ENCODE measurements around the gene FAM236B. TPM values are rescaled to one million over a fixed set of nuclear protein-coding genes. Genes with fewer than 3 reads are reported as not detected.
"Not testable (repeated sequence)": the region's sequence is repeated elsewhere in the genome, so short reads cannot be mapped to it uniquely, and the experiment has no call there.

FAM236B gene
- total RNA-seq (not detected), total RNA-seq (0 reads per million in 172 experiments)
- polyA plus RNA-seq (2013, experiment 1 of 2): not detected
- polyA plus RNA-seq (2013, experiment 2 of 2): not detected

GRCh38 chrX:72782560-72782959, at the start of gene FAM236B:
Gene FAM236B, minus strand, starts transcription at chrX:72782660. Its CDS starts 100 bp downstream, at chrX:72782560.
- DNase-seq; H3K9me3 ChIP-seq (ENCODE audit: control insufficient read depth in 1 of 2, insufficient read depth in 1 of 2, low read length in 2 of 2); H3K27ac Mint-ChIP-seq; H3K4me3 ChIP-seq (ENCODE audit: low read length); H3K4me1 Mint-ChIP-seq (ENCODE audit: low read depth); ATAC-seq (ENCODE audit: poor library complexity); H3K36me3 ChIP-seq (ENCODE audit: insufficient read depth, low read length); CTCF ChIA-PET; H3K27me3 ChIP-seq (ENCODE audit: control insufficient read depth in 1 of 2, insufficient read depth in 2 of 2, low read length in 2 of 2); H3K4me1 ChIP-seq (ENCODE audit: insufficient read depth, low read length); H3K4me3 Mint-ChIP-seq; H3K36me3 Mint-ChIP-seq (ENCODE audit: low read depth); intact Hi-C loops (cut with DNase I, micrococcal nuclease); H3K27me3 Mint-ChIP-seq; POLR2A ChIA-PET; H3K9me3 Mint-ChIP-seq; H3K27ac ChIP-seq (ENCODE audit: low read depth in 1 of 2, low read length in 2 of 2): not testable (repeated sequence)

- H3K4me1 ChIP-seq (ENCODE audit: insufficient read depth, low read length); H3K27ac ChIP-seq (ENCODE audit: low read depth in 1 of 2, low read length in 2 of 2); DNase-seq; H3K27me3 Mint-ChIP-seq; intact Hi-C loops (cut with DNase I, micrococcal nuclease); H3K27ac Mint-ChIP-seq; H3K9me3 ChIP-seq (ENCODE audit: control insufficient read depth in 1 of 2, insufficient read depth in 1 of 2, low read length in 2 of 2); H3K4me3 Mint-ChIP-seq; POLR2A ChIA-PET; H3K36me3 ChIP-seq (ENCODE audit: insufficient read depth, low read length); H3K4me3 ChIP-seq (ENCODE audit: low read length); ATAC-seq (ENCODE audit: poor library complexity); H3K4me1 Mint-ChIP-seq (ENCODE audit: low read depth); H3K9me3 Mint-ChIP-seq; CTCF ChIA-PET; H3K27me3 ChIP-seq (ENCODE audit: control insufficient read depth in 1 of 2, insufficient read depth in 2 of 2, low read length in 2 of 2); H3K36me3 Mint-ChIP-seq (ENCODE audit: low read depth): not testable (repeated sequence)
Observed at GRCh38 chrX:72830701-72831100, 48.2 kb upstream of the FAM236B start.

GRCh38 chrX:72808110-72808509, 25.6 kb upstream of the FAM236B start, which contains the start of gene FAM236D:
Gene FAM236D, minus strand, starts transcription at chrX:72808210. Its CDS starts 100 bp downstream, at chrX:72808110.
- H3K4me1 ChIP-seq (ENCODE audit: insufficient read depth, low read length); ATAC-seq (ENCODE audit: poor library complexity); H3K4me3 ChIP-seq (ENCODE audit: low read length); H3K36me3 Mint-ChIP-seq (ENCODE audit: low read depth); H3K4me1 Mint-ChIP-seq (ENCODE audit: low read depth); H3K27ac Mint-ChIP-seq; CTCF ChIA-PET; H3K27ac ChIP-seq (ENCODE audit: low read depth in 1 of 2, low read length in 2 of 2); H3K27me3 ChIP-seq (ENCODE audit: control insufficient read depth in 1 of 2, insufficient read depth in 2 of 2, low read length in 2 of 2); H3K4me3 Mint-ChIP-seq; intact Hi-C loops (cut with DNase I, micrococcal nuclease); H3K9me3 ChIP-seq (ENCODE audit: control insufficient read depth in 1 of 2, insufficient read depth in 1 of 2, low read length in 2 of 2); H3K27me3 Mint-ChIP-seq; POLR2A ChIA-PET; DNase-seq; H3K9me3 Mint-ChIP-seq; H3K36me3 ChIP-seq (ENCODE audit: insufficient read depth, low read length): not testable (repeated sequence)

GRCh38 chrX:72790390-72790789, 7.9 kb upstream of the FAM236B start:
- H3K9me3 Mint-ChIP-seq; intact Hi-C loops (cut with DNase I, micrococcal nuclease); POLR2A ChIA-PET; H3K36me3 ChIP-seq (ENCODE audit: insufficient read depth, low read length); H3K4me3 Mint-ChIP-seq; H3K4me3 ChIP-seq (ENCODE audit: low read length); H3K27me3 Mint-ChIP-seq; H3K27ac ChIP-seq (ENCODE audit: low read depth in 1 of 2, low read length in 2 of 2); H3K4me1 ChIP-seq (ENCODE audit: insufficient read depth, low read length); H3K4me1 Mint-ChIP-seq (ENCODE audit: low read depth); H3K36me3 Mint-ChIP-seq (ENCODE audit: low read depth); H3K27me3 ChIP-seq (ENCODE audit: control insufficient read depth in 1 of 2, insufficient read depth in 2 of 2, low read length in 2 of 2); CTCF ChIA-PET; ATAC-seq (ENCODE audit: poor library complexity); DNase-seq; H3K27ac Mint-ChIP-seq; H3K9me3 ChIP-seq (ENCODE audit: control insufficient read depth in 1 of 2, insufficient read depth in 1 of 2, low read length in 2 of 2): not testable (repeated sequence)

GRCh38 chrX:72788142-72788541, 5.7 kb upstream of the FAM236B start:
- ATAC-seq (ENCODE audit: poor library complexity); H3K9me3 Mint-ChIP-seq; H3K9me3 ChIP-seq (ENCODE audit: control insufficient read depth in 1 of 2, insufficient read depth in 1 of 2, low read length in 2 of 2): not testable (repeated sequence)

GRCh38 chrX:72783964-72784363, 1.5 kb upstream of the FAM236B start:
- H3K4me1 Mint-ChIP-seq (ENCODE audit: low read depth); CTCF ChIA-PET; H3K4me1 ChIP-seq (ENCODE audit: insufficient read depth, low read length); H3K9me3 Mint-ChIP-seq; H3K36me3 ChIP-seq (ENCODE audit: insufficient read depth, low read length); H3K4me3 ChIP-seq (ENCODE audit: low read length); H3K9me3 ChIP-seq (ENCODE audit: control insufficient read depth in 1 of 2, insufficient read depth in 1 of 2, low read length in 2 of 2); H3K4me3 Mint-ChIP-seq; POLR2A ChIA-PET; H3K36me3 Mint-ChIP-seq (ENCODE audit: low read depth); H3K27me3 Mint-ChIP-seq; intact Hi-C loops (cut with DNase I, micrococcal nuclease); DNase-seq; H3K27ac ChIP-seq (ENCODE audit: low read depth in 1 of 2, low read length in 2 of 2); H3K27ac Mint-ChIP-seq; ATAC-seq (ENCODE audit: poor library complexity); H3K27me3 ChIP-seq (ENCODE audit: control insufficient read depth in 1 of 2, insufficient read depth in 2 of 2, low read length in 2 of 2): not testable (repeated sequence)

More at GRCh38 chrX:72788142-72788541, 5.7 kb upstream of the FAM236B start:
- H3K36me3 Mint-ChIP-seq (ENCODE audit: low read depth); H3K4me1 ChIP-seq (ENCODE audit: insufficient read depth, low read length); POLR2A ChIA-PET; H3K4me3 Mint-ChIP-seq; intact Hi-C loops (cut with DNase I, micrococcal nuclease); H3K4me3 ChIP-seq (ENCODE audit: low read length); CTCF ChIA-PET; H3K27me3 Mint-ChIP-seq; H3K27me3 ChIP-seq (ENCODE audit: control insufficient read depth in 1 of 2, insufficient read depth in 2 of 2, low read length in 2 of 2); H3K27ac ChIP-seq (ENCODE audit: low read depth in 1 of 2, low read length in 2 of 2); H3K36me3 ChIP-seq (ENCODE audit: insufficient read depth, low read length); H3K4me1 Mint-ChIP-seq (ENCODE audit: low read depth); H3K27ac Mint-ChIP-seq; DNase-seq: not testable (repeated sequence)

GRCh38 chrX:72783365-72783936, 991 bp upstream of the FAM236B start:
- DNase-seq; H3K27ac ChIP-seq (ENCODE audit: low read depth in 1 of 2, low read length in 2 of 2); ATAC-seq (ENCODE audit: poor library complexity); H3K36me3 ChIP-seq (ENCODE audit: insufficient read depth, low read length); H3K4me3 ChIP-seq (ENCODE audit: low read length); H3K27me3 ChIP-seq (ENCODE audit: control insufficient read depth in 1 of 2, insufficient read depth in 2 of 2, low read length in 2 of 2); CTCF ChIA-PET; H3K4me3 Mint-ChIP-seq; H3K4me1 ChIP-seq (ENCODE audit: insufficient read depth, low read length); intact Hi-C loops (cut with DNase I, micrococcal nuclease); H3K9me3 Mint-ChIP-seq; H3K27me3 Mint-ChIP-seq; H3K4me1 Mint-ChIP-seq (ENCODE audit: low read depth); POLR2A ChIA-PET; H3K27ac Mint-ChIP-seq; H3K9me3 ChIP-seq (ENCODE audit: control insufficient read depth in 1 of 2, insufficient read depth in 1 of 2, low read length in 2 of 2); H3K36me3 Mint-ChIP-seq (ENCODE audit: low read depth): not testable (repeated sequence)
